ENCODE results near the gene ZNF793. TPM values are rescaled to one million over a fixed set of nuclear protein-coding genes. Genes with fewer than 3 reads are reported as not detected.

Gene ZNF793
- total and polyA plus RNA-seq, 2 experiments from 2014 or later: 1.8 to 2.4 TPM

DNA sequence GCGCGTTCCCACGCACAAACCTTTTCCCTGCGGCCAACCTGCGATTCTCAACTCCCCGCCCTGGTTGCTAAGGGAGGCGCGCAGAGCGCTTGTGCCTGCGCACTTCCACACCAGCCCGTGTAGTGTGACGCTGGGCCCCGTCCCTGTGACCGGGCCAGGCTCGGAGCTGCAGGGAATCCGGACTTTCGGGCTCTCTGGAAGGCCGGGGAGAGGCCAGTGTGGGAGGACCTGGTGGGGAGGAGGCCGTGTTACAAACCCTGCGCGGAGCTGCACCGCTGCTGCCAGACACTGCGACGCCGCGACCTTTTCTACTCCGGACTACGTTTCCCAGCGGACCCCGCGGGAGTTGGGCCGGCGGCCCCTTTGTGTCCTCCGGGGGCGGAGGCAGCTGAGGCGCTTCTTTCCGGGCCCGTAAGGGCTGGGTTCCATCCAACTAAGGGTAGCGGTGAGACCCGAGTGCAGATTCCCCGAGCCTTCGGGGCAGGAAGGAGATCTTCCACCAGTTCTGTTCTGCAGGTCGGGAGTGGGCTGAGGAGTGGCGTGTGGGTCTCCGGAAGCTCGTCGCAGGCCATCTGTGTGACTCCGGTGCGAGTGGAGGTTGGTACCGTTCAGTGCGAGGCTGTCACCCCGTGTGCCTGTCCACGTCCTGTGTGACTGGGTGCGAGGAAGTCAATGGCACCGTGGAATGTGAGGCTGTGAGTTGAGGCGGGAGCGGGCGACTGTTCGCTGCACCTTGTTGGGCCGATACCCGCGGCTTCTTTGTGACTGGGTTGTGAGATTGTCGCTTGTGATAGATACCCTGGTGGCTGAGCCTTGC is 37.6 kb upstream of the ZNF793 start, which contains the start of gene ZNF570:
TSS of gene ZNF570 (plus strand) at position 396 of the 817 bp plus-strand sequence. CDS start 999 bp downstream, outside the sequence.
- in situ Hi-C loops (cut with MboI): no loop called here
- H3K4me3 ChIP-seq: peak within 1 kb of the TSS; percentile 91
- H3K9me2 ChIP-seq (ENCODE audit: insufficient read depth): no peaks in the 10 kb centered on the region
- H3K9me3 ChIP-seq (ENCODE audit: low read depth): no peaks in the 10 kb centered on the region
- H4K20me1 ChIP-seq (ENCODE audit: insufficient read depth): no peaks in the 10 kb centered on the region
- H3F3A ChIP-seq (ENCODE audit: insufficient read depth): no peaks in the 10 kb centered on the region
- WGBS, 2 experiments (ENCODE audit: low coverage in 1 of 2, low lambda C conversion rate in 2 of 2, missing lambda C conversion rate in 2 of 2): 1 to 2% methylated on average over 58 to 61 of the region's 63 CpGs
- H3K4me1 ChIP-seq (ENCODE audit: insufficient read depth): no peaks in the 10 kb centered on the region
- H3K36me3 ChIP-seq (ENCODE audit: low read depth): peaks cover 4% of the 10 kb centered on the region; the same call in 1 of the 2 replicates
- peak within 1 kb of the TSS; percentile 84 for H3K4me2 ChIP-seq (ENCODE audit: unreplicated experiment)
- H3K27me3 ChIP-seq (replicated peaks; ENCODE audit: insufficient read depth): no peaks in the 10 kb centered on the region
- H3K79me2 ChIP-seq (ENCODE audit: insufficient read depth): peaks cover 64% of the 10 kb centered on the region
- peak within 1 kb of the TSS; percentile 85 for H3K9ac ChIP-seq
- H2AFZ ChIP-seq: peak within 1 kb of the TSS; percentile 97
- no peak for TF ChIP-seq EZH2phosphoT487 (IDR thresholded peaks at IDR 0.05; ENCODE audit: insufficient read depth, low read depth)
- TF ChIP-seq EZH2 (IDR thresholded peaks at IDR 0.05; ENCODE audit: insufficient read depth, poor library complexity, severe bottlenecking): no peak
- DNase-seq: peak; percentile 96
- peak within 1 kb of the TSS; percentile 90 for H3K27ac ChIP-seq

- H2AFZ ChIP-seq: peak overlapping the region; percentile 97
- H3K27me3 ChIP-seq (replicated peaks; ENCODE audit: insufficient read depth): no peaks in the 10 kb centered on the region
- 74 to 75% methylated on average over 4 of the region's 4 CpGs for WGBS, 2 experiments (ENCODE audit: low coverage in 1 of 2, low lambda C conversion rate in 2 of 2, missing lambda C conversion rate in 2 of 2)
- H3K4me2 ChIP-seq (ENCODE audit: unreplicated experiment): peak overlapping the region; percentile 84
- peak overlapping the region; percentile 90; the same call in 1 of the 2 replicates for H3K27ac ChIP-seq
- H3K36me3 ChIP-seq (ENCODE audit: low read depth): peaks cover 3% of the 10 kb centered on the region
- no peaks in the 10 kb centered on the region for H3K9me3 ChIP-seq (ENCODE audit: low read depth)
- in situ Hi-C loops (cut with MboI): no loop called here
- peak overlapping the region; percentile 91 for H3K4me3 ChIP-seq
- H3K79me2 ChIP-seq (ENCODE audit: insufficient read depth): peaks cover 69% of the 10 kb centered on the region
- no peaks in the 10 kb centered on the region for H3K9me2 ChIP-seq (ENCODE audit: insufficient read depth)
- DNase-seq: peak; percentile 26
- H3F3A ChIP-seq (ENCODE audit: insufficient read depth): no peaks in the 10 kb centered on the region
- no peaks in the 10 kb centered on the region for H4K20me1 ChIP-seq (ENCODE audit: insufficient read depth)
- H3K9ac ChIP-seq: peak overlapping the region; percentile 85
- TF ChIP-seq EZH2 (IDR thresholded peaks at IDR 0.05; ENCODE audit: insufficient read depth, poor library complexity, severe bottlenecking) (no peak), EZH2phosphoT487 (IDR thresholded peaks at IDR 0.05; ENCODE audit: insufficient read depth, low read depth) (no peak)
- H3K4me1 ChIP-seq (ENCODE audit: insufficient read depth): no peaks in the 10 kb centered on the region
These were observed 36.5 kb upstream of the ZNF793 start for GRCh38 chr19:37470216-37470615.

DNA sequence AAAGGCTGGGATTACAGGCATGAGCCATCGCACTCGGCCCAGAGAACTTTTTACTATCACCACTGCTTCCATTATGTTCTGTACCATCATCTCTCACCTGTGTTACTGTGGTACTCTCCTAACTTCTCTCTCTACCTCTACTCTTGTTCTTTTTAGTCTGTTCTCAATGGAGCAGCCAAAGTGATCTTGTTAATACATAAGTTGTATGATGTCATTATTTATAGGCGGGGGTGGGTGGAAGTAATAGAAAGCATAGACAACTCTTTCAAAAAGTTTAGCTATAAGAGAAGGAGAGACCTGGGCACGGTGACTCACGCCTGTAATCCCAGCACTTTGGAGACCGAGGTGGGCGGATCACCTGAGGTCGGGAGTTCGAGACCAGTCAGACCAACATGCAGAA is 34.6 kb upstream of the ZNF793 start:
- Histone ChIP-seq H3K9me2 (ENCODE audit: insufficient read depth) (no peaks in the 10 kb centered on the region), H3K36me3 (ENCODE audit: low read depth) (peaks cover 22% of the 10 kb centered on the region), H2AFZ (no peak overlapping the region), H3K9ac (no peak overlapping the region), H3K4me3 (no peak overlapping the region), H3K27ac (no peak overlapping the region), H3K4me1 (ENCODE audit: insufficient read depth) (no peaks in the 10 kb centered on the region), H3F3A (ENCODE audit: insufficient read depth) (no peaks in the 10 kb centered on the region), H3K27me3 (replicated peaks; ENCODE audit: insufficient read depth) (no peaks in the 10 kb centered on the region), H3K4me2 (ENCODE audit: unreplicated experiment) (no peak overlapping the region), H3K79me2 (ENCODE audit: insufficient read depth) (peaks cover 64% of the 10 kb centered on the region), H4K20me1 (ENCODE audit: insufficient read depth) (no peaks in the 10 kb centered on the region), H3K9me3 (ENCODE audit: low read depth) (no peaks in the 10 kb centered on the region)
- in situ Hi-C loops (cut with MboI): no loop called here
- TF ChIP-seq EZH2 (IDR thresholded peaks at IDR 0.05; ENCODE audit: insufficient read depth, poor library complexity, severe bottlenecking): no peak
- no peak for TF ChIP-seq EZH2phosphoT487 (IDR thresholded peaks at IDR 0.05; ENCODE audit: insufficient read depth, low read depth)
- DNase-seq: no peak
- 95 to 96% methylated on average over 9 of the region's 9 CpGs for WGBS, 2 experiments (ENCODE audit: low coverage in 1 of 2, low lambda C conversion rate in 2 of 2, missing lambda C conversion rate in 2 of 2)

DNA sequence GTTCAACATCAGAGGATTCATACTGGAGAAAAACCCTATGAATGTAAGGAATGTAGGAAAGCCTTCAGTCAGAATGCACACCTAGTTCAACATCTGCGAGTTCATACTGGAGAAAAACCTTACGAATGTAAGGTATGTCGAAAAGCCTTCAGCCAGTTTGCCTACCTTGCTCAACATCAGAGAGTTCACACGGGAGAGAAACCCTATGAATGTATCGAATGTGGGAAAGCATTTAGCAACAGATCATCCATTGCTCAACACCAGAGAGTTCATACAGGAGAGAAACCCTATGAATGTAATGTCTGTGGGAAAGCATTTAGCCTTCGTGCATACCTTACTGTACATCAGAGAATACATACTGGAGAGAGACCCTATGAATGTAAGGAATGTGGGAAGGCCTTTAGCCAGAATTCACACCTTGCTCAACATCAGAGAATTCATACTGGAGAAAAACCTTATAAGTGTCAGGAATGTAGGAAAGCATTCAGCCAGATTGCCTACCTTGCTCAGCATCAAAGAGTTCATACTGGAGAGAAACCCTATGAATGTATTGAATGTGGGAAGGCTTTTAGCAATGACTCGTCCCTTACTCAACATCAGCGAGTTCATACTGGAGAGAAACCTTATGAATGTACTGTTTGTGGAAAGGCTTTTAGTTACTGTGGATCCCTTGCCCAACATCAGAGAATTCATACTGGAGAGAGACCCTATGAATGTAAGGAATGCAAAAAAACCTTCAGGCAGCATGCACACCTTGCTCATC is 22.2 kb upstream of the ZNF793 start:
- Histone ChIP-seq H3K27ac (no peak overlapping the region), H3K4me3 (no peak overlapping the region), H3K9me2 (ENCODE audit: insufficient read depth) (no peaks in the 10 kb centered on the region), H3K36me3 (ENCODE audit: low read depth) (peaks cover 71% of the 10 kb centered on the region), H3K27me3 (replicated peaks; ENCODE audit: insufficient read depth) (no peaks in the 10 kb centered on the region), H3K4me1 (ENCODE audit: insufficient read depth) (no peaks in the 10 kb centered on the region), H4K20me1 (ENCODE audit: insufficient read depth) (no peaks in the 10 kb centered on the region), H3K79me2 (ENCODE audit: insufficient read depth) (no peaks in the 10 kb centered on the region), H3F3A (ENCODE audit: insufficient read depth) (peaks cover 12% of the 10 kb centered on the region), H2AFZ (no peak overlapping the region), H3K4me2 (ENCODE audit: unreplicated experiment) (no peak overlapping the region), H3K9me3 (ENCODE audit: low read depth) (peaks cover 37% of the 10 kb centered on the region), H3K9ac (no peak overlapping the region)
- DNase-seq: no peak
- WGBS, 2 experiments (ENCODE audit: low coverage in 1 of 2, low lambda C conversion rate in 2 of 2, missing lambda C conversion rate in 2 of 2): 92 to 97% methylated on average over 8 of the region's 8 CpGs
- TF ChIP-seq EZH2 (IDR thresholded peaks at IDR 0.05; ENCODE audit: insufficient read depth, poor library complexity, severe bottlenecking) (no peak), EZH2phosphoT487 (IDR thresholded peaks at IDR 0.05; ENCODE audit: insufficient read depth, low read depth) (no peak)
- in situ Hi-C loops (cut with MboI): no loop called here

Measured in GM23248 (cell line).